Activated gamma-delta T cell treated with anti-CD3 and anti-CD28 coated beads, Interleukin-2, amount 50 U/mL, for 16 hours (primary cell): ENCODE data around the gene INSYN2B.

Source experiments
- DNase-seq: peaks from one replicate; pipeline ENCODE4 v3.0.0-alpha.2; 2020; ENCODE audit warnings: low read depth

The INSYN2B gene

GRCh38 chr5:169889572-169889971 is 90.7 kb downstream of the INSYN2B start:
- no peak for DNase-seq

DNA sequence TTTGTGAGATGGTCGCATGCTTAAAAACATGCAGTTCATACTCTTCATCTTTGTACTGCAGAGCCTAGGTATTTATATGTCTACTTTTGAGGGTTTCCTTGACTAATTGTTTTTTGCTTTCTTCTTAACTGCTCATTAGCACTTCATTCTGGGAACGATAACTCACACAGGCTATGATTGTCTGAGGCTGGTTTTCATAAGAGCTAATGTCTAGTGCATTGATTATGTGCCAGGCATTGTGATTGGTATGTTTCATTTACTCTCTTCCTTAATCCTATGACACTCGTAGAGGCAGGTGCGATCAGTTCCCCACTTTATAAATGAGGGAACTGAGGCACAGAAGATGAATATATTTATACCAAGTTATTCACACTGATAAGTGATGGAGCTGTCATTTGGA is 93.6 kb downstream of the INSYN2B start:
- no peak for DNase-seq

- DNase-seq, result no peak
Measured at GRCh38 chr5:169886033-169886432, 94.3 kb downstream of the INSYN2B start.

DNA sequence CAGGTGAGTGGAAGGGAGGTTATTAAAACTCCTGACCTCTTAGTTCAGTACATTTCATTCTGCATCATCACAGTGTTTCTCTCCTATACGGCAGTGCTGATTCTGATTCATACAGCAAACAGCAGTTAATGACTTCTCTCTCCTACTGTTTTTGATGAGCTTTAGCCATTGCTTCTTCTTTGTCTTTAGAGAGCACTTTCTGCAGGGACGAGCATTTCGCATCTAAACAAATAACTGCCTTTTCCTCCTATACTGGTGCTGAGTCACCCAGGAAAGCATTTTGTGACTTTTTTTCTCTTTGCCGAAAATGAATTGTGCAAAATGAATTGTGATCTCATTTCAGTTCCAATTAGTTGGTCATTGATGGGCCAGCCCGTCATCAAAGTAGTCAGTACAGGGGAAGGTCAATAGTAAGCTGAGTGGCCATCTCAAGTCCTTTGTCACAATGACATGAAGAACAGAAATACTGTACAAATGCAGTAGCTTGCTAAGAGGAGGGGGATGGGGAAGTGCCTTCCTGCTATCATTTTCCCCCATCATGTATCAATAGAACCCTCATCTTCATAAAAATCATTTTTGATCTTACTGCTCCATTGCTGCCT is 98.5 kb downstream of the INSYN2B start:
- no peak for DNase-seq

GRCh38 chr5:169880785-169881184 is 99.5 kb downstream of the INSYN2B start:
- DNase-seq, result no peak

GRCh38 chr5:169880012-169880663 is 100.2 kb downstream of the INSYN2B start:
- DNase-seq, result no peak

GRCh38 chr5:169876386-169876785 is 103.9 kb downstream of the INSYN2B start:
- no peak for DNase-seq

GRCh38 chr5:169875731-169876130 is 104.6 kb downstream of the INSYN2B start:
- no peak for DNase-seq

DNA sequence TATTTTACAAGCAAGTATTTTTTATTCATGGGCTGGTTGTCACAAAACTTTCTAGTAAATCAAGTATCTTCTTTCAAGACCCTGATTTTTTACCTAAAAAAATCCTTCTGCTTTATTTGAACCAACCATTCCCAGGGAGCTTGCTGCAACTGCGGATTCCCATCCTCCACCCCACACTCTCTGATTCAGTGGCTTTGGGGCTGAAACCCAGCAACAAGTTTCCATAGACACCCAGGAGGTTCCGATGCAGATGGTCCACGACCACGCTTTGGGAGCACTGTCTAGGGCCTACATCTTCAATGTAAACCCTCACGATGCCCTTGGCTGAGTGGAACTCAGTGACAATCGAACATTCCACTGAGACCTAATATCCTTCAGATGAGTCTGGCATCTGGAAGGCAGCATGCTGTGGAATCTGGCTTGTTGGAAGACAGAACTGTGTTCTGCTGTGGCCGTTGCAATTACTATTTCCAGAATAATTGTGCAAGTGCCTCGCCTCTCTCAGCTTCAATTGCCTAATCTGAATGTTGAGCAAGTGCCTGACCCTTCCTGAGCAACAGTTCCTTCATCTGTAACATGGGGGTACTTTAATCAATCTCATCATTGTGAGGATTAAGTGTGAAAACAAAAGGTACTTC is 105.1 kb downstream of the INSYN2B start:
- no peak for DNase-seq

DNA sequence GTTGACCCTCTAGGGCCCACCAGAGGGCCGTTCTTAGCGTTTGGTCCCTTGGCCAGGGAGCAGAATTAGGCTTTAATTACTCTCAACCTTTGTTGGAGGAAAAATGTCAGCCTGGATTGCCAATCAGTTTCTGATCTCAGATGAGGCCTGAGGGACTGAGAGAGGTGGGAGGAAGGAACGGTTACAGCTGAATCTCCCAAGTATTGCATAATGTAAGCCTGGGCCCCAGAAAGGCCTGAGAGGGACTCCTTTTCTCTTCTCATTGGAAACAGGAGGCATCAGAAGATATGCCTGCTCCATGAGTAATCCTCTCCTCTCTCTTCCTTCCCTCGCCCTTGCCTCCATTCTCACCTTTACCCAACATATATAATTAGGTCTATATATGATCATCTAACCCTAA is 105.7 kb downstream of the INSYN2B start:
- DNase-seq, result no peak

DNA sequence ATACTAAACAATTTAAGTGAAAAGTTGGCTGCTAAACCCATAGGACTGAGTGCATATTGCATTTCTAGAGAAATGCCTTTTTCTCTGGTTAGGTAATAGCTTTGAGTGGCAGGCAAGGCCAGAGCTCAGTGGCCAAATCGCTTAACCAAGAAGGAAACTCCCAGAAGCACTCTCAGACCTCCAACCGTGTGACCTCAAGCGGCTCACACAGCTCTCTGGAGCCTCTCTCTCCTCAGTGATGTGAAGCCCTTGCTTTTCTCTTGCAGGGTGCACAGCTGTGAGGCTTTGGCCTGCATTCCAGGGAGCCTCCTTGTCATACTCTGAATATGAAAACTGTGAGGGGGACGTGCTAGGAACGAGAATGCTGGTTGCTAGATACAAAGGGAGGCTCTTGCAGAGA is 106.7 kb downstream of the INSYN2B start:
- no peak for DNase-seq

DNA sequence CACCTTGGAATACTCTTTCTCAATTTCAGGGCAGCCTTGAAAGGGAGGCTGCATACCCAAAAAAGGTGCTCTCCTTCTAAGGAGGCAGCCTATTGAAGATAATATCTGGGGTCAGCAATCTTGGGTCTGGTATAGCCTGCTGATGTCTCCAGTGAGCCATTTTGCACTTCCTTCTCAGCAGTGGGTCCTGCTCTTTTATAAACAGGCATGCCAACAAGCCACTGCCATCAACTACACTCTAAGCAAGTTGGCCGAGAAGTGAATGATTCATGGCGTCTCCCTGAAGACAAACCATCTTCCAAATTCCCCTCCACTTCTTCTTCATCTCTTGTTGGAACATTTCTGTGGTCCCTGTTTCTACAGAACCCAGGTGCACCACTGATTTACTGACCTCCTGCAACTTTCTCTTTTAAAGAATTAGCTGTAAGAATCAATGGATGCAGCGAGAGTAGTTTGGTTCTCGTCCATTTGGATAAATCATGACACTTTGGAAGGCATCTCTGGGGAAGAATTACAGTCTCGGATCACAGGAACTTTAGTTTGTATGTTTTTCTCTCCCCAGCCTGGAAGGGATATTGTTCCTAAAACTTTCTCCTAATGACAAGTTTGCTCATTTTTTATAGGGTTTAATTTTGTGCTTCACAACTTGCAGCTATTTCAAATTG is 108.3 kb downstream of the INSYN2B start:
- DNase-seq, result no peak

DNA sequence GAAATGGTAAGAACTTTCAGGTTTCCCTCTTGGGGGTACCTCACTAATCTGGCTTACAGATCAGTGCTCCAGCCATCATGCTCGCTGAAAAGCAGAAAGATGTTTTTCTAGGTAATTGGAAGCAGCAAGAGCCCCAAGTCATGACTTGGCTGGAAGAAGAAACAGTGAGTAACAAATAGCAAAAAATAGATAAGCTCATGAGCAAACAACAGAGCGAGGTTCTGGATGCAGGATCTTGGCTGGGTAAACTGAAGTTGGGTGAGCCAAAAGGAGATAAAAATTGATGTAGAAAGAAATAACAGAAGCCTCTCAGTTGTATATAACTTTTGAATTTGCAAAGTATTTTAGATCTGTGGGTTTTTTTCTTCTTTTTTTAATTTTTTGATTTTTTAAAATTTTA is 110.1 kb downstream of the INSYN2B start:
- DNase-seq, result no peak

DNA sequence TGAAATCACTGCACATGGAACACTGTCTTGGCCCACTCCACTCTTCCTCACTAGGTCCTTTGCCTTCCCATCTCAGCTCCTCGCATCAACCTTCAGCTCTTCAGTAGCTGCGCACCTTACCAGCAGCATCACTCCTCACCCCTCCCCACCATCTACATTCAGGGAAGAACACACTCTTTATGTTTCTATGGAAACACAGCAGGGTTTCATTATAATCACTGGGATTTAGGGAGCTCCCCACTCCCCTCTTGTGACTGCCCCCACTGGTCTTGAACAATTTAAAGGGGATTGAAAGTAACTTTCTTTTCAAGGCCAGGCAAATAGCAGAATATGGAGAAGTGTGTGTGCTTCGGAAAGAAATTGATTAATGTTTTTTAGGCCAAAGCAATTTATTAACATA is 111.2 kb downstream of the INSYN2B start:
- DNase-seq, result no peak

DNA sequence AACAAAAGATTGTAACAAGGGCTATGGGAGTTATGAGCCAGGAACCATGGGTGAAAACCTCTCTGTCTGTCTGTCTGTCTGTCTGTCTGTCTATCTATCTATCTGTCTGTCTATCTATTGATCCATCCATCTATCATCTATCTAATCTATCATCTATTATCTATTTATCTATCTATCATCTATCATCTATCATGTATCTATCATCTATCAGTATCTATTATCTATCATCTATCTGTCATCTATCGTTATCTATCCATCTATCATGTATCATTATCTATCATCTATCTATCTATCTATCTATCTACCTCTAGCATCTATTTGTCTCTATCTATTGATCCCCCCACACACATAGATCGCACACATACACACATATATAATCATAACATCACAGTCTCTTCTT is 112.9 kb downstream of the INSYN2B start:
- DNase-seq, result no peak

DNA sequence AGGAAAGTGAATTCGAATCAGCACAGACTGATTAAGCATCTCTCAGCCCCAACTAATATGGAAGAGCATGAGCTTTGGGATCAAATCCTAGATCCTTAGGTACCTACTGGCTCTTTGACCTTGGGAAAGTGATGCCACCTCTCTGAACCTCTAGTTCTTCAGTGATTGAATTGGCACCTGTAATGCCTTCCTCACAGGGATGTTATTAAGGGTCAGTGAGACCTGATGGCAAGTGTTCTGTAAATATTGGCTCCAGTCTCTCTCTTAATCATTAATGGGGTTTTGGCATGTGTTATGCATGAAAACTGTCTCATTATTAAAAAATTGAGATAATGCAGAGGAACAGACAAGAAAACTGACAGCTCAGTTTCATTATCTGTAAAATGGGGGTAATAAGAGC is 115.8 kb downstream of the INSYN2B start:
- DNase-seq, result no peak

GRCh38 chr5:169862391-169862811 is 117.9 kb downstream of the INSYN2B start:
- no peak for DNase-seq

DNA sequence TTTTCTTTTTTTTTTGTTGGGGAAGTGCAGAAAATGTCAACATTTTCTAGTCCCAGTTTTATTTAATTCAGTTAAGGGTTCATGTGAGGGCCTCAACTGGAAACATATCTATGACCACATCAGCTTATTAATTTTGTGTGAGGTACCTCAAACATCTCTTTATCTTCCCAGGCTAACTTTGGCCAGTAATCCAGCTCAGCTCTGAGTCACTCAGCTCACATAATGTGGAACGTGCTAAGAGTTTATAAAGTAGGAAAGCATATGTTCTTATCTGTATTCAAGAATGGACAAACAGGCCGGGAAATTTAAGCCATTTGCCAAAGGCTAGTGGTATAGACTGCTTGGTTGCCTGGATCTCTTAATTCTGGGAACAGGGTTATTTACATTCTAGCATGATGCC is 118.4 kb downstream of the INSYN2B start:
- no peak for DNase-seq

DNA sequence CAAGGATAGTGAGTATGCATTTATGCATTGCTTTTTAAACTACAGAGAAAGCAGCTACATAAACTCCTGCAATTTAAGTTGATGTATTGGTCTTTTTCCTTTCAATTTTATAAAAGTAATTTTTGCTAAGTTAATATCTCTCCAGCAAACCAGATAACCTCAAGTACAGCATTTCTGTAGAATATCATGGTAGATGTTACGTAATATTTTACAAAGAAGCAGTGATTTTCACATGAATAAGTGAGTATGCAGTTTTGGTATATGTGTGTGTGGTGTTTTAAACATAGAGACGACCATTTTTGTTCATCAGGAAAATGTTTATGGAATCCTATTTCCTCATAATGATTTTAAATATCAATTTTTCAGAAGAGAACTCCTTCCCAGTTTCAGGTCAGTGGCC is 118.9 kb downstream of the INSYN2B start:
- no peak for DNase-seq

- DNase-seq, result no peak
Measured at GRCh38 chr5:169860585-169860984, 119.7 kb downstream of the INSYN2B start.

DNA sequence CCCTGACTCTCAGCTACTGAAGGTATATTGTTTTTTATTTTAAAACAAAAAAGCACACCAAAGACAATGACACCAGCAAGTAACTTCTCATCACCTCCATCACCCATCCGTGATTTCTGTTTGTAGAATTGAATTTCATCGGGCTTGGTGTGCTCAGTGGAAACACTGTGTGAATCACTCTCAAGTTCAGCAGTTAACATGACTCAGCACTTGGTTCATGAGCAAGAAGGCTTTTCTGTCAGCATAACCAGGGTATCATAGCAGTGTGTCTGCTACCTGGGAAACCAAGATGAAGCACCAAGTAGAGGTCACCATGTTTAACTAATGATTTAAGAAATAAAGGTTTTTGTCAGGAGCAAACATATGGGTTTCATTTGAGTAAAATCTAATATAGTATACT is 123.7 kb downstream of the INSYN2B start:
- no peak for DNase-seq

DNA sequence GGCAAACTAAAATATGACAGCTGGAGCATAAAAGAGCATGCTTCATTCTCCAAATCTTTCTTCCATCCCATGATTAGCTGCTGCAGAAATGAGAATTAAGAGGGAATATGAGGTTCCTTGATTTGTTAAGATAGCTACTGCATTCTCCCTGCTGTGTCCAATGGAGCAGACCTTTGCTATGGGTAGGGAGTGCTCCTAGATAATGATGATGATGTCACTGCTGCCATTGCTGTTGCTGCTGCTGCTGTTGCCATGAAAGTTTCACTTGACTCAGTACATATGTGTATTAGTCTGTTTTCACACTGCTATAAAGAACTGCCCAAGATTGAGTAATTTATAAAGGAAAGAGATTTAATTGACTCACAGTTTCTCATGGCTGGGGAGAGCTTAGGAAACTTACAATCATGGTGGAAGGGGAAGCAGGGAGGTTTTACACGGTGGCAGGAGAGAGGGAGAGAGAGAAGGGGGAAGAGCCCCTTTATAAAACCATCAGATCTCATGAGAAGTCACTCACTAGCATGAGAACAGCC is 128.9 kb downstream of the INSYN2B start:
- DNase-seq, result no peak

- no peak for DNase-seq
Measured at GRCh38 chr5:169850409-169850808, 129.9 kb downstream of the INSYN2B start.
